Retinal pigment epithelial cell (primary cell): ENCODE results near the gene CCDC27.
"Not testable (repeated sequence)": the region's sequence is repeated elsewhere in the genome, so short reads cannot be mapped to it uniquely, and the experiment has no call there.

Experiments
- DNase-seq: peaks from one replicate; pipeline ENCODE4 v3.0.0-alpha.2; 2010; ENCODE audit warnings: low read depth
- H3K4me3 ChIP-seq: 2 replicates; pipeline ENCODE4 v1.5.1; 2011; ENCODE audit warnings: mild to moderate bottlenecking, low read length, control low read depth, moderate library complexity
- CTCF ChIP-seq: conservative IDR thresholded peaks from 2 replicates; pipeline ENCODE4 v1.5.1; 2011; ENCODE audit warnings: low read depth, low read length, control low read depth, inconsistent platforms

Gene CCDC27

GRCh38 chr1:3747522-3747848 is 4.8 kb upstream of the CCDC27 start:
- peak overlapping the region; percentile 68 for H3K4me3 ChIP-seq
- TF ChIP-seq CTCF, result no peak
- no peak for DNase-seq

GRCh38 chr1:3747903-3748302 is 4.3 kb upstream of the CCDC27 start:
- no peak for DNase-seq
- H3K4me3 ChIP-seq, result no peak overlapping the region
- no peak for TF ChIP-seq CTCF

GRCh38 chr1:3748316-3748900 is 3.8 kb upstream of the CCDC27 start:
- not testable (repeated sequence) for DNase-seq, H3K4me3 ChIP-seq

- no peak for DNase-seq
- TF ChIP-seq CTCF, result no peak
- no peak overlapping the region for H3K4me3 ChIP-seq
Observed at GRCh38 chr1:3749512-3749911, 2.7 kb upstream of the CCDC27 start.

GRCh38 chr1:3750741-3751140 is 1.5 kb upstream of the CCDC27 start:
- DNase-seq, result no peak
- no peak for TF ChIP-seq CTCF
- no peak overlapping the region for H3K4me3 ChIP-seq

- H3K4me3 ChIP-seq, result no peak overlapping the region
- TF ChIP-seq CTCF, result no peak
- no peak for DNase-seq
Observed at GRCh38 chr1:3753656-3754454, 1.6 kb downstream of the CCDC27 start.

- no peak overlapping the region for H3K4me3 ChIP-seq
- TF ChIP-seq CTCF, result no peak
- no peak for DNase-seq
Observed at GRCh38 chr1:3756394-3756793, 4.1 kb downstream of the CCDC27 start.

GRCh38 chr1:3759164-3759563 is 6.9 kb downstream of the CCDC27 start:
- TF ChIP-seq CTCF, result no peak
- DNase-seq, result no peak
- no peak overlapping the region for H3K4me3 ChIP-seq
